RWPE2 (cell line): ENCODE results near the gene LPCAT3.

ENCODE experiments used
- ATAC-seq: fragments of 200-7000 bp; cut with Tn5 transposase; 3 replicates; pipeline ENCODE4 v1.9.1; 2021; ENCODE audit warnings: low read depth
- DNase-seq: peaks from one replicate; pipeline ENCODE4 v3.0.0-alpha.2; 2020; ENCODE audit warnings: low spot score
- H3K27ac ChIP-seq: fragments of 450-650 bp; 2 replicates; pipeline ENCODE4 v1.5.1; 2017; ENCODE audit warnings: mild to moderate bottlenecking; ENCODE audit not compliant: poor library complexity, severe bottlenecking
- H3K27me3 ChIP-seq: fragments of 250-450 bp; sonication (Bioruptor Pico); 2 replicates; pipeline ENCODE4 v1.5.1; 2021; ENCODE audit warnings: mild to moderate bottlenecking, moderate library complexity; ENCODE audit not compliant: insufficient read depth, poor library complexity, severe bottlenecking
- H3K36me3 ChIP-seq: fragments of 250-450 bp; sonication (Bioruptor Pico); 2 replicates; pipeline ENCODE4 v1.5.1; 2020; ENCODE audit warnings: low read depth, mild to moderate bottlenecking, moderate library complexity
- H3K4me1 ChIP-seq: fragments of 250-450 bp; sonication (Bioruptor Pico); 2 replicates; pipeline ENCODE4 v1.5.1; 2021; ENCODE audit warnings: mild to moderate bottlenecking, moderate library complexity; ENCODE audit not compliant: insufficient read depth, poor library complexity, severe bottlenecking
- H3K4me3 ChIP-seq: fragments of 250-450 bp; sonication (Bioruptor Pico); 2 replicates; pipeline ENCODE4 v1.5.1; 2021; ENCODE audit warnings: mild to moderate bottlenecking, moderate library complexity; ENCODE audit not compliant: severe bottlenecking
- H3K9me3 ChIP-seq: fragments of 250-450 bp; sonication (Bioruptor Pico); 2 replicates; pipeline ENCODE4 v1.5.1; 2021; ENCODE audit warnings: mild to moderate bottlenecking, moderate library complexity; ENCODE audit not compliant: severe bottlenecking
- TF ChIP-seq, protein P1 (sequence below): fragments of 450-650 bp; IDR thresholded peaks from one replicate; pipeline ENCODE4 v1.5.1; 2017; ENCODE audit warnings: mild to moderate bottlenecking, moderate library complexity; ENCODE audit not compliant: poor library complexity, severe bottlenecking

Gene LPCAT3

DNA sequence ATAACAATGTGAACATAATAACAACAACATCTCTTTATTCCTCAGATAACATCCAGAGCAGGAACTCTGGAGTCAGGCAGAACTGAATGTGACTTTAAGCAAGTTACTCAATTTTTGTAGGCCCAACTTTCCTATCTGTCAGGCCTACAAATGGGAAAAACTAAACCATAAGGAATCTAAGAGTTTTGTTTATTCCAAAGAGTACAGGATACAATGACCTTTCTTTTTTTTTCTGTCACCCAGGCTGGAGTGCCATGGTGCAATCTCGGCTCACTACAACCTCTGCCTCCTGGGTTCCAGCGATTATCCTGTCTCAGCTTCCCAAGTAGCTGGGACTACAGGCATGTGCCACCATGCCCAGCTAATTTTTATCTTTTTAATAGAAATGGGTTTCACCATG is 9.4 kb downstream of the LPCAT3 start:
- Histone ChIP-seq H3K36me3 (peaks cover 14% of the 10 kb centered on the region), H3K4me1 (no peaks in the 10 kb centered on the region), H3K27me3 (no peaks in the 10 kb centered on the region), H3K9me3 (no peaks in the 10 kb centered on the region), H3K4me3 (no peak overlapping the region), H3K27ac (no peak overlapping the region)
- DNase-seq (no peak), ATAC-seq (no peak)
- TF ChIP-seq, protein P1, sequence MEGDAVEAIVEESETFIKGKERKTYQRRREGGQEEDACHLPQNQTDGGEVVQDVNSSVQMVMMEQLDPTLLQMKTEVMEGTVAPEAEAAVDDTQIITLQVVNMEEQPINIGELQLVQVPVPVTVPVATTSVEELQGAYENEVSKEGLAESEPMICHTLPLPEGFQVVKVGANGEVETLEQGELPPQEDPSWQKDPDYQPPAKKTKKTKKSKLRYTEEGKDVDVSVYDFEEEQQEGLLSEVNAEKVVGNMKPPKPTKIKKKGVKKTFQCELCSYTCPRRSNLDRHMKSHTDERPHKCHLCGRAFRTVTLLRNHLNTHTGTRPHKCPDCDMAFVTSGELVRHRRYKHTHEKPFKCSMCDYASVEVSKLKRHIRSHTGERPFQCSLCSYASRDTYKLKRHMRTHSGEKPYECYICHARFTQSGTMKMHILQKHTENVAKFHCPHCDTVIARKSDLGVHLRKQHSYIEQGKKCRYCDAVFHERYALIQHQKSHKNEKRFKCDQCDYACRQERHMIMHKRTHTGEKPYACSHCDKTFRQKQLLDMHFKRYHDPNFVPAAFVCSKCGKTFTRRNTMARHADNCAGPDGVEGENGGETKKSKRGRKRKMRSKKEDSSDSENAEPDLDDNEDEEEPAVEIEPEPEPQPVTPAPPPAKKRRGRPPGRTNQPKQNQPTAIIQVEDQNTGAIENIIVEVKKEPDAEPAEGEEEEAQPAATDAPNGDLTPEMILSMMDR = no peak

- no peaks in the 10 kb centered on the region for H3K27me3 ChIP-seq
- H3K4me1 ChIP-seq = no peaks in the 10 kb centered on the region
- no peaks in the 10 kb centered on the region for H3K9me3 ChIP-seq
- H3K4me3 ChIP-seq = no peak overlapping the region
- TF ChIP-seq, protein P1 = no peak
- ATAC-seq (no peak), DNase-seq (no peak)
- peaks cover 19% of the 10 kb centered on the region for H3K36me3 ChIP-seq
- H3K27ac ChIP-seq = no peak overlapping the region
These were observed 11.6 kb downstream of the LPCAT3 start for GRCh38 chr12:7006639-7007038.

DNA sequence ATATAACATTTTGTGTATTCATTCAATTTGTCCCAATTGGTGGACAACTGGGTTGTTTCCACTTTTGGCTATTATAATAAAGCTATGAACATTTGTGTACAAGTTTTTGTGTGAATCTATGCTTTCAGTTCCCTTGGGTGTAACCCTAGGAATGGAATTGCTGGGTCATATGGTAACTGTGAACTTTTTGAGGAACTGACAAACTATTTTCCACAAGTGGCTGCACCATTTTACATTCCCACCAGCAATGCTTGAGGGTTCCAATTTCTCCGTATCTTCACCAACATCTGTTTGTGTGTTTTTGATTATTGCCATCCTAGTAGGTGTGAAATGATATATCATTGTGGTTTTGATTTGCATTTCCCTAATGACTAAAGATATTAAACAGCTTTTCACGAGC is 13.0 kb downstream of the LPCAT3 start:
- Histone ChIP-seq H3K9me3 (no peaks in the 10 kb centered on the region), H3K36me3 (peaks cover 11% of the 10 kb centered on the region), H3K4me3 (no peak overlapping the region), H3K27me3 (no peaks in the 10 kb centered on the region), H3K4me1 (no peaks in the 10 kb centered on the region), H3K27ac (no peak overlapping the region)
- ATAC-seq (no peak), DNase-seq (no peak)
- TF ChIP-seq, protein P1 = no peak

DNA sequence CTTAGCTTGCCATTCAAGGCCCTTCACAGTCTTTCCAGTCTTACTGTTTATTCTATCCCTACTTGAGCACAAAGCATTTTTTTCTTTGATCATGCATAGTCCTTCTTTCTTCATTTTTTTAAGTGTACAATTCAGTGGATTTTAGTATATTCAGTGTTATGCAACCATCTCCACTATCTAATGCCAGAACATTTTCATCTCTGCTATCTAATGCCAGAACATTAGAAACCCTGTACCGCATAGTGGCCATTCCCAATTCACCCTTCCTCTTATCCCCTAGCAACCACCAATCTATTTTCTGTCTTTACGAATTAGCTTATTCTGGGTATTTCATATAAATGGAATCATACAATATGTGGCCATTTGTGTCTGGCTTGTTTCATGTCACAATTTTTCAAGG is 13.4 kb downstream of the LPCAT3 start:
- Histone ChIP-seq H3K9me3 (no peaks in the 10 kb centered on the region), H3K27ac (no peak overlapping the region), H3K4me3 (no peak overlapping the region), H3K4me1 (no peaks in the 10 kb centered on the region), H3K36me3 (peaks cover 11% of the 10 kb centered on the region), H3K27me3 (no peaks in the 10 kb centered on the region)
- ATAC-seq (no peak), DNase-seq (no peak)
- TF ChIP-seq, protein P1 = no peak

- no peak for ATAC-seq
- Histone ChIP-seq H3K36me3 (peaks cover 10% of the 10 kb centered on the region), H3K27me3 (no peaks in the 10 kb centered on the region), H3K9me3 (no peaks in the 10 kb centered on the region), H3K4me3 (no peak overlapping the region), H3K27ac (no peak overlapping the region), H3K4me1 (no peaks in the 10 kb centered on the region)
- DNase-seq = no peak
- TF ChIP-seq, protein P1 = no peak
These were observed 13.9 kb downstream of the LPCAT3 start for GRCh38 chr12:7004287-7004803.
